Uterus (tissue), 2 donors: ENCODE measurements around the gene DEFB128.
"Not testable (repeated sequence)": the region's sequence is repeated elsewhere in the genome, so short reads cannot be mapped to it uniquely, and the experiment has no call there.

Source experiments
- POLR2A ChIP-seq, 2 donors: fragments of 450-650 bp; IDR thresholded peaks; one replicate each; pipeline ENCODE4 v1.6.1; 2016; ENCODE audit warnings: antibody characterized with exemption in 2 of 2, mild to moderate bottlenecking in 1 of 2, moderate library complexity in 1 of 2
- TF ChIP-seq, protein P1 (sequence below), 4 experiments: fragments of 200-600 bp in 2 of 4; fragments of 450-650 bp in 2 of 4; sonication (generic) in 2 of 4; IDR thresholded peaks; one replicate each; pipeline ENCODE4 v1.5.1; 2016 to 2019; ENCODE audit warnings: antibody characterized with exemption in 4 of 4, mild to moderate bottlenecking in 2 of 4, moderate library complexity in 1 of 4

DNA sequence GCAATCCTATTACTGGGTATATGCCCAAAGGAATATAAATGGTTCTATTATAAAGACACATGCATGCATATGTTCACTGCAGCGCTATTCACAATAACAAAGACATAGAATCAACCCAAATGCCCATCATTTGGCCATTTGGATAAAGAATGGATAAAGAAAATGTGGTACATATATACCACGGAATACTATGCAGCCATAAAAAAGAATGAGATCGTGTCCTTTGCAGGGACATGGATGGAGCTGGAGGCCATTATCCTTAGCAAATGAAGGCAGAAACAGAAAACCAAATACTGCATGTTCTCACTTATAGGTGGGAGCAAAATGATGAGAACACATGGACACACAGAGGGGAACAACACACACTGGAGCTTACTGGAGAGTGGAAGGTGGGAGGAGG, 36.4 kb upstream of the DEFB128 start:
- TF ChIP-seq, protein P1, sequence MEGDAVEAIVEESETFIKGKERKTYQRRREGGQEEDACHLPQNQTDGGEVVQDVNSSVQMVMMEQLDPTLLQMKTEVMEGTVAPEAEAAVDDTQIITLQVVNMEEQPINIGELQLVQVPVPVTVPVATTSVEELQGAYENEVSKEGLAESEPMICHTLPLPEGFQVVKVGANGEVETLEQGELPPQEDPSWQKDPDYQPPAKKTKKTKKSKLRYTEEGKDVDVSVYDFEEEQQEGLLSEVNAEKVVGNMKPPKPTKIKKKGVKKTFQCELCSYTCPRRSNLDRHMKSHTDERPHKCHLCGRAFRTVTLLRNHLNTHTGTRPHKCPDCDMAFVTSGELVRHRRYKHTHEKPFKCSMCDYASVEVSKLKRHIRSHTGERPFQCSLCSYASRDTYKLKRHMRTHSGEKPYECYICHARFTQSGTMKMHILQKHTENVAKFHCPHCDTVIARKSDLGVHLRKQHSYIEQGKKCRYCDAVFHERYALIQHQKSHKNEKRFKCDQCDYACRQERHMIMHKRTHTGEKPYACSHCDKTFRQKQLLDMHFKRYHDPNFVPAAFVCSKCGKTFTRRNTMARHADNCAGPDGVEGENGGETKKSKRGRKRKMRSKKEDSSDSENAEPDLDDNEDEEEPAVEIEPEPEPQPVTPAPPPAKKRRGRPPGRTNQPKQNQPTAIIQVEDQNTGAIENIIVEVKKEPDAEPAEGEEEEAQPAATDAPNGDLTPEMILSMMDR (IDR thresholded peaks at IDR 0.05) = not testable (repeated sequence)
- TF ChIP-seq POLR2A (IDR thresholded peaks at IDR 0.05) = not testable (repeated sequence)
